Measurements from ENCODE around the gene MAGEA11.
"Not testable (repeated sequence)": the region's sequence is repeated elsewhere in the genome, so short reads cannot be mapped to it uniquely, and the experiment has no call there.

Gene MAGEA11

DNA sequence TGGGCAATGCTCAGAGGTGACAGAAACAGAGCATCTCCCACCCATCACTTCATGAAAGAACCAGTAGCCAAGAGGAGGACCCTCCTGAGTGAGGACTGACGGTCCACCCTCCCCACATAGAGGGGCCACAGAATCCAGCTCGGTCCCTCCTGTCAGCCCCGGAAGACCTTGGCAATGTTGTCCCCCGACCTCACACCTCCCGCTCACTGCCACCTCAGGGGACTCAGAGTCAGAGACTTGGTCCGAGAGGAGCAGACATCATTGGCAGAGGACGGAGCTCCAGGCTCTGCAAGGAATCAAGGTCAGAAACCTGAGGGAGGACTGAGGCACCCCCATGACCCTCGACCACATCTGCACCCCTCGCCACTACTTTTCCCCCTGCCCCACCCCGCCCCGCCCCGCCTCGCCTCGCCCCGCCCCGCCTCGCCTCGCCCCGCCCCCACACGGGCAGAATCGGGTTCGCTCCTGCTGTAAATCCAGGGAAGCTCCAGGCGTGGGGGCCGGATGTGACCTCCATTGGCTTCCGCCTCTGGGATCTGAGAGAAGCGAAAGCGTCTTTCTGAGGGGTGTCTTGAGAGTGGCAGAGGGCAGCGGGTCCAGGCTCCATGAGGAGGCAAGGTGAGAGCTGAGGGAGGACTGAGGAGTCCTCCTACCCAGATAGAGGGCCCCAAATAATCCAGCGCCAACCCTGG is at the start of gene MAGEA11:
MAGEA11 (plus strand) TSS at position 516 of the 692 bp plus-strand sequence. CDS start 1,100 bp downstream, outside the sequence.
- DNase-seq (ENCODE audit: extremely low read depth in 1 of 2, low read depth in 1 of 2), result no peak

DNA sequence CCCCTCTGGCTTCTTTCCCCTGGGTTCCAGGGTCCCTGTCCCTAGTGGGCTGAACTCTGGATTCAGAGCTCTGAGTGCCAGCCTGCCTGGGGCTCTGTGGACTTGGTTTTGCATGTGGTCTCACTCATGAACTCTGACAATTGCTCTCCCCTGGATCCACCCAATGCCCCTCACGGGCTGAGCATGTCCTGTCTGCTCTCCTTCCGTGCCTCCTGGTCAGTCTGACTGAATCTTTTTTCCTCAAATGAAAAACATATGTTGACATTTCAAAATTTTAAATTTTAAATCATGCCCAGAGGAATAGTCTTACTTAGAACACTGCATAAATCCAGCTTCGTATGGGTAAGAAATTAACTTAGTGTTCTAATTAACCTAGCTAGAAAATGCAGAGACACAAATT is 36.8 kb upstream of the MAGEA11 start:
- DNase-seq (ENCODE audit: extremely low read depth in 1 of 2, low read depth in 1 of 2), result not testable (repeated sequence)

DNA sequence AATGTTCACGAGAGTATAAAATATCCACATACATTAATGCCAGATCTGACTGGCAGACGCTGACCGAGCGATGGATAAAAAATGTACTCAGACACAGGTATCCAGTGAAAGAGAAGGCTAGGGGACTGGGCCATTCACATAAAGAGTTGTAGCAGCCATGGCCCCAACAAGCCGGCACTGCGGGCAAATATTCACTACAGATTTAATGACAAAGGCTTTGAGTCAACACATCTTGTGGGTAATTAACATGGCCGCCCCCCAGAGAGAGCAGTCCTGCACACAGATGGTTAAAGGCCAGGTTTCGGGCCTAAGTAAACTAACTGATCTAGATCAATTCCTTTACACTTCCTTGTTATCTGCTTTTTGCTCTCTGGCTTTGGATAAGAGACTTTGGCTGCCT is 36.3 kb upstream of the MAGEA11 start:
- not testable (repeated sequence) for DNase-seq (ENCODE audit: extremely low read depth in 1 of 2, low read depth in 1 of 2)

- DNase-seq (ENCODE audit: extremely low read depth in 1 of 2, low read depth in 1 of 2), result not testable (repeated sequence)
Observed at GRCh38 chrX:149679164-149679678, 32.6 kb upstream of the MAGEA11 start.

DNA sequence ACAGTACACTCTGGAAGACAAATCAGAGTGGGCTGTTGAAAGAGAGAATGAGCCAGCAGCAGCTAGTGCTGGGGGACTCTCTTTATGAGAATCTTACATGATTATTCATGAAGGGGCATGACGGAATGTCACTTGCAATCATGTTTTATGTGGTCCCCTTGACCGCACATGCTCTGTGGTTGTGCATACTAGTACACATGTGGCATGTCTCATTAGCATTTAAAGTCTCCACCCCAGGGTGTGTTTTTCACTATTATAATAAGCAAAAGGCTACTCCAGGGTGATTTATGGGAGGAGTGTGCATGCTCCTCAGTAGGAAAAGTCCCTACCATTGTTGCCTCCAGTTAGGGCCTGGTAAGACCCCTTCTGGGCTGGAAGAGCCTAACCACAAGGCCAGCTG is 30.7 kb upstream of the MAGEA11 start:
- no peak for DNase-seq (ENCODE audit: extremely low read depth in 1 of 2, low read depth in 1 of 2)

- no peak for DNase-seq (ENCODE audit: extremely low read depth in 1 of 2, low read depth in 1 of 2)
Observed at GRCh38 chrX:149682031-149682430, 29.8 kb upstream of the MAGEA11 start.

DNA sequence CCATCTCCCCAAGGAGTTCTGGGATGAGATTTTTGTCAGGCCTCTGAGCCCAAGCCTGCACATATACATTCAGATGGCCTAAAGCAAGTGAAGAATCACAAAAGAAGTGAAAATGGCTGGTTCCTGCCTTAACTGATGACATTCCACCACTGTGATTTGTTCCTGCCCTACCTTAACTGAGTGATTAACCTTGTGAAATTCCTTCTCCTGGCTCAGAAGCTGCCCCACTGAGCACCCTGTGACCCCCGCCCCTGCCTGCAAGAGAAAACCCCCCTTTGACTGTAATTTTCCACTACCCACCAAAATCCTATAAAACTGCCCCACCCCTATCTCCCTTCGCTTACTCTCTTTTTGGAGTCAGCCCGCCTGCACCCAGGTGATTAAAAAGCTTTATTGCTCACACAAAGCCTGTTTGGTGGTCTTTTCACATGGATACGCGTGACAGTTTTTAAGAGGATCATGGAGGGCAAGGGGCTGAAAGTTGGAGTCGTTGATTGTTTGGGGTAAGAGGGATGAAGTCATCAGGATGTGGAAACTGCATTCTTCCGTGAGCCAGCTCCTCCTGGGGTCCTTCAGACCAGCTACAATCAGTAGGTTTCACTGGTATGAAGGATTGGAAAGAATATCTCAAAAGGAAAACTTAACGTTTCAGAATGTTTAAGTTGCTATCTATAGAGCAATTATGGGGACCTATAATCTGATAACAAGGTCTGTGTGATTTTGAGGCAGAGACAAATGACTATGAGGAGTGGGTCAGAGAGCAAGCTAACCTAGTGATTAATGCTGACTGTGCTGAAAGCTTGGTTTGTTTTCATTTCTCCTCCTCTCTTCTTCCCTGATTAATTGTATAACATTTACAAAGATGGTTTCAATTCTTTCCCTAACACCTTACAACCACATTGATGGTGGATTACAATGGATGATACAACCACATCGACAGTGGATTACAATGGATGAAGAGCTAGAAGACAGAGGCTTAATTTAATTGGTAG is 28.6 kb upstream of the MAGEA11 start:
- DNase-seq (ENCODE audit: extremely low read depth in 1 of 2, low read depth in 1 of 2), result no peak

DNA sequence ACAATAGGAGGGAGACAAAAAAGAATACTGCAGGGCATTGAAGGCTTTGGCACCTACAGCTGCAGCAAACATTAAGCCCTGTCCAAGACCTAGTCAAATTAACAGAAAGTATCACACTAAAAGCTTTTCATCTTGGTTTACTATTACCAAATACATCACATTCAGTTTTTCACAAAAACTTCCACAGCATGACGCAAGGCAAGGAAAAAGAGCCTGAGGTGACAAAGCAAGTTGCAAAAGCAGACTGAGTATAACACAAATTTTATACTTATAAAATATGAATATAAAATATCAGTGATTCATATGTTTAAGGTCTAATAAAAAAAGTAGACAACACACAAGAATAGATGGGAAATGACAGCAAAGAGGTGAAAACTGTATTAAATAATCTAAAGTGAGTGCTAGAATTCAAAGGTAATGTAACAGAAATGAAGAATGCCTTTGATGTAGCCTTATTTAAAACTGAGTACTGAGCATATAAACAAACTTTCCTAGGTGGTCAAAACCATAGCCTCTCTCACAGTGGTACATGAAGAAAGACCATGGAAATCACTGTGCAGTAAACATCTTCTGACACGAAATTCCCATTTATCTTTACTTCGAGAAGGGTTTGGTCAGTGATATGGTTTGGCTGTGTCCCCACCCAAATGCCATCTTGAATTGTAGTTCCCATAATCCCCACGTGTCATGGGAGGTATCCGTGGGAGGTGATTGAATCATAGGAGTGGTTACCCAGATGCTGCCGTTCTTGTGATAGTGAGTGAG is 27.7 kb upstream of the MAGEA11 start:
- no peak for DNase-seq (ENCODE audit: extremely low read depth in 1 of 2, low read depth in 1 of 2)

DNA sequence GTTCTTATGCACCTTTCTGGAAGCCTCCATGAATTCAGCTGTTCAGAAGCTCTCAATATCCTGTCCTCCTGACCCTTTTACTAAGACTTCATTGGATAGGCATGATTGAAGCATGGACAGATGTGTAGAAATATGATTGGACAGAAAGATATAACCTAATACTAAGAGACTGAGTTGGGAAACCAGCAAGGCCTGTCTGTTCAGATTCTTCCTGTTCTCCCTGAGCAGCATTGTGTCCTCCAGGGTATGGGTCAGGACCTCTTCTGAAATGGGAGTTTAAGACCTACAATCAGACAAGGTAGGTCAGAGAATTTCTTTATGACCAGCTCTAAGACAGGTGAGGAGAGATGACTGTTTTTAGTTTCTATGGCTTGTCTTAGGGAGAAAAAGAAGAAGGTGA is 23.9 kb upstream of the MAGEA11 start:
- no peak for DNase-seq (ENCODE audit: extremely low read depth in 1 of 2, low read depth in 1 of 2)

GRCh38 chrX:149688552-149688951 is 23.3 kb upstream of the MAGEA11 start:
- DNase-seq (ENCODE audit: extremely low read depth in 1 of 2, low read depth in 1 of 2), result no peak

GRCh38 chrX:149691794-149692193 is 20.1 kb upstream of the MAGEA11 start:
- no peak for DNase-seq (ENCODE audit: extremely low read depth in 1 of 2, low read depth in 1 of 2)

GRCh38 chrX:149692686-149693272 is 19.1 kb upstream of the MAGEA11 start:
- not testable (repeated sequence) for DNase-seq (ENCODE audit: extremely low read depth in 1 of 2, low read depth in 1 of 2)

- no peak for DNase-seq (ENCODE audit: extremely low read depth in 1 of 2, low read depth in 1 of 2)
Observed at GRCh38 chrX:149699761-149700160, 12.1 kb upstream of the MAGEA11 start.

DNA sequence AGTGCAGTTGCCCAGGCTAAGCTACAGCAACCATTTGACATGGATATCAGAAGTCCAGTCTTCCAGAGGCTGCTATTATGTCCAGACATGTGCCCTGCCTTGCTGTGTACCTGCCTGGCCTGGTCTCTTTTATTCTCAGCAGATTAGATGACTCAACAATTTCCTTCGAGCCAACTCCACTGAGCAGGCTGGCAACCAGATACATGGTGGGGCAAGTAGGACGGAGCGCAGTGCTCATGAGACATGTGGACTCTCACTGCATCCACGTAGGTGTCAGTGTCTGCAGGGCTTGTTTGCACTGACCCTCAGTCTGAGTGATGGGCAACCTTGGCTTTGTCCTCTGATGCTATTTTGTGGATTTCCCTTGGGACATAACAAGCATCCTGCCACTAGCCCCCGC is 7.2 kb upstream of the MAGEA11 start:
- no peak for DNase-seq (ENCODE audit: extremely low read depth in 1 of 2, low read depth in 1 of 2)

GRCh38 chrX:149707147-149707901 is 4.5 kb upstream of the MAGEA11 start:
- no peak for DNase-seq (ENCODE audit: extremely low read depth in 1 of 2, low read depth in 1 of 2)

DNA sequence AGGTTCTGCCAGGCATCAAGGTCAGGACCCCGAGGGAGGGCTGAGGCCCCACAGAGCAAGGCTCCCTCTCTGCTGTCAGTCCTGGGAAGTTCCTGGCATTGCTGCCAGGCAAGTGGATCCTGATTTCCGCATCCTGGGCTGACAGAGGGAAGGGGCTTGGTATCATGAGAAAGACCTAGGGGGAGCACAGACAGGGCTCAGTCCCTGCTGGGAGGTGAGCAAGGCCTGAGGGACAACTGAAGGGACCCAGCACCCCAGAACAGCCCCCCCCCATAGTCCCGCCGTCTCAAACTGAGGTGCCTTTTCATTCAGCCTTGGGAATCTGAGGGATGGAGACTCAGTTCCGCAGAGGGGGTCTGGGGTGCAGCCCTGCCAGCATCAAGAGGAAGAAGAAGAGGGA is 971 bp downstream of the MAGEA11 start:
- DNase-seq (ENCODE audit: extremely low read depth in 1 of 2, low read depth in 1 of 2), result no peak

DNA sequence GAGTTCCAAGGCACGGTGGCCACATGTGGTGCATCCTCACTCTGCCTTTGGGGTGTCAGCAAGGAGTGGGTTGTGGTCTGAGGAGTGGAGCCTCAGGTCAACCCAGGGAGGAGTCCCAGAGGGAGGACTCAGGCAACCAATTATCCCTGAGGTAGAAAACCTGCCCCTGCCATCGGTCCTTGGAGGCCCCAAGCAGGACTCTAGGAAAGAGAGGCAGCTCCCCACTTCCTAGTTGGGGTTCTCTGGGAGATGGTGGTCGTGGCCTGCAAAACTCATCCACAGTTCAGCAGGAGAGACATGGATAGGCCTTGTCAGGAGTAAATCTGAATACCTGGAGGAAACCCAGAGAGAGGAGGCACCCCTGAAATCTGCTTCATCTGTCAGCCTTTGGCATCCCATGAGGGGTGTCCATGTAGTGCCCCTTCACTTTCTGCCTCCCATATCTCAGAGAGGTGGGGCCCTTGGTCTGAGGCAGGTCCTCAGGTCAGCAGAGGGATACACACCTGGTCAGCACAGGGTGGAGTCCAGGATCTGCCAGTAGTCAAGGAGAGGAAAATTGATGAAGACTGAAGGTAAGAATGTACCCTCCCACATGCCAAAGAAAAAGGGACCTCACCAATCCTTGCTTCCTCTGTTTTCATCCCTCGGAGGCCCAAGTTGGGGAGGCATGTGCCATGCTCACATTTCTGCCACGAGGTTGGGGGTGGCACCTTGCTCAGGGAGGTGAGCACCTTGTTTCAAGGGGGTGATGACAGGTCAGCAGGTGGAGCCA is 1.6 kb downstream of the MAGEA11 start:
- DNase-seq (ENCODE audit: extremely low read depth in 1 of 2, low read depth in 1 of 2), result no peak

GRCh38 chrX:149715468-149715867 is 3.6 kb downstream of the MAGEA11 start:
- DNase-seq (ENCODE audit: extremely low read depth in 1 of 2, low read depth in 1 of 2), result no peak

DNA sequence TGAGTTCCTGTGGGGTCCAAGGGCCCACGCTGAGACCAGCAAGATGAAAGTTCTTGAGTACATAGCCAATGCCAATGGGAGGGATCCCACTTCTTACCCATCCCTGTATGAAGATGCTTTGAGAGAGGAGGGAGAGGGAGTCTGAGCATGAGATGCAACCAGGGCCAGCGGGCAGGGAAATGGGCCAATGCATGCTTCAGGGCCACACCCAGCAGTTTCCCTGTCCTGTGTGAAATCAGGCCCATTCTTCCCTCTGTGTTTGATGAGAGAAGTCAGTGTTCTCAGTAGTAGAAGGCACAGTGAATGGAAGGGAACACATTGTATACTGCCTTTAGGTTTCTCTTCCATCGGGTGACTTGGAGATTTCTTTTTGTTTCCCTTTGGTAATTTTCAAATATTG is 4.8 kb downstream of the MAGEA11 start:
- no peak for DNase-seq (ENCODE audit: extremely low read depth in 1 of 2, low read depth in 1 of 2)
